T-cell (primary cell): ENCODE measurements around the gene EPAS1. TPM values are rescaled to one million over a fixed set of nuclear protein-coding genes. Genes with fewer than 3 reads are reported as not detected.
"Not testable (repeated sequence)": the region's sequence is repeated elsewhere in the genome, so short reads cannot be mapped to it uniquely, and the experiment has no call there.

ENCODE experiments used
- ATAC-seq, 4 experiments: fragments of 200-7000 bp in 3 of 4; fragments of 150-1000 bp in 1 of 4; cut with Tn5 transposase; replicated peaks in 1 of 4; 1 replicate in 3 of 4; 2 replicates in 1 of 4; pipeline ENCODE4 v1.10.0; 2021; ENCODE audit warnings: moderate library complexity in 3 of 4, mild to moderate bottlenecking in 2 of 4, moderate number of reproducible peaks in 1 of 4
- CTCF ChIA-PET, 2 donors: fragments of 300-600 bp; sonication (Branson Sonifier 250); formaldehyde crosslinking; loops; one replicate each; lab custom pipeline; 2022; ENCODE audit warnings: antibody characterized with exemption in 2 of 2; lab: Charles Lee
- POLR2A ChIA-PET, 2 donors: fragments of 300-600 bp; sonication (Branson Sonifier 250); formaldehyde crosslinking; loops; one replicate each; lab custom pipeline; 2022; ENCODE audit warnings: antibody characterized with exemption in 2 of 2; lab: Charles Lee
- DNase-seq, 35 experiments: peaks; one replicate each; pipeline versions ENCODE4 v3.0.0 to v3.0.0-alpha.2; 2013 to 2023
- H3K27ac ChIP-seq: one replicate; pipeline ENCODE4 v1.5.1; 2013; ENCODE audit warnings: low read length
- H3K27me3 ChIP-seq, 2 experiments: replicated peaks in 1 of 2; 1 replicate in 1 of 2; 2 replicates in 1 of 2; pipeline versions ENCODE4 v1.6.1 to v1.7.0; 2013; ENCODE audit warnings: low read length in 1 of 2, mixed read lengths in 1 of 2; ENCODE audit not compliant: control insufficient read depth in 2 of 2, insufficient read depth in 2 of 2; ENCODE audit errors: extremely low read depth in 1 of 2
- H3K36me3 ChIP-seq, 2 donors: 1 replicate in 1 of 2; 2 replicates in 1 of 2; pipeline versions ENCODE4 v1.6.1 to v1.7.0; 2013; ENCODE audit warnings: low read length in 1 of 2; ENCODE audit not compliant: control insufficient read depth in 2 of 2, insufficient read depth in 1 of 2; ENCODE audit errors: extremely low read depth in 1 of 2
- H3K4me1 ChIP-seq, 2 experiments: 1 replicate in 1 of 2; 2 replicates in 1 of 2; pipeline versions ENCODE4 v1.6.1 to v1.7.0; 2013; ENCODE audit warnings: low read length in 2 of 2, mixed read lengths in 1 of 2; ENCODE audit not compliant: insufficient read depth in 2 of 2, control insufficient read depth in 1 of 2; ENCODE audit errors: extremely low read depth in 1 of 2
- H3K4me3 ChIP-seq, 2 donors: 1 replicate in 1 of 2; 2 replicates in 1 of 2; pipeline versions ENCODE4 v1.5.1 to v1.7.0; 2013; ENCODE audit warnings: mild to moderate bottlenecking in 2 of 2, low read length in 1 of 2, moderate library complexity in 1 of 2; ENCODE audit not compliant: control insufficient read depth in 1 of 2; ENCODE audit errors: extremely low read depth in 1 of 2
- H3K9me3 ChIP-seq: 2 replicates; pipeline ENCODE4 v1.7.0; 2013
- H3K27ac Mint-ChIP-seq, 2 donors: one replicate each; pipeline ENCODE4 v1.8.0; 2020 to 2021; ENCODE audit warnings: mild to moderate bottlenecking in 2 of 2, mixed read lengths in 2 of 2
- H3K27me3 Mint-ChIP-seq, 2 donors: one replicate each; pipeline ENCODE4 v1.8.0; 2021 to 2022; ENCODE audit warnings: mixed read lengths in 2 of 2
- H3K36me3 Mint-ChIP-seq: one replicate; pipeline ENCODE4 v1.8.0; 2021; ENCODE audit warnings: mixed read lengths
- H3K4me1 Mint-ChIP-seq, 3 donors: one replicate each; pipeline ENCODE4 v1.8.0; 2020 to 2022; ENCODE audit warnings: mixed read lengths in 3 of 3, mild to moderate bottlenecking in 1 of 3
- H3K4me3 Mint-ChIP-seq, 3 donors: one replicate each; pipeline ENCODE4 v1.8.0; 2020 to 2022; ENCODE audit warnings: mild to moderate bottlenecking in 3 of 3, mixed read lengths in 3 of 3, moderate library complexity in 3 of 3
- H3K9me3 Mint-ChIP-seq, 3 donors: one replicate each; pipeline ENCODE4 v1.8.0; 2020 to 2022; ENCODE audit warnings: mixed read lengths in 3 of 3
- WGBS: methylation state at CpG from one replicate; pipeline ENCODE4 v1.1.5; 2013; ENCODE audit warnings: missing lambda C conversion rate; ENCODE audit not compliant: insufficient coverage; 5-methylcytosine and 5-hydroxymethylcytosine counted together
- total RNA-seq, 35 experiments: library from RNA in 6 of 35; stranded (reverse) in 6 of 35; fragments of 120-200 nt in 1 of 35; gene quantifications; one replicate each; pipeline versions ENCODE4 v1.2.1 to v1.2.4 and lab custom pipeline; 2013 to 2026

The EPAS1 gene
- total RNA-seq, 5 donors from 2014 or later (not counting 1 experiment from before 2014, with no cell fraction given) = 1.0 to 4.0 (median 3.0) TPM

DNA sequence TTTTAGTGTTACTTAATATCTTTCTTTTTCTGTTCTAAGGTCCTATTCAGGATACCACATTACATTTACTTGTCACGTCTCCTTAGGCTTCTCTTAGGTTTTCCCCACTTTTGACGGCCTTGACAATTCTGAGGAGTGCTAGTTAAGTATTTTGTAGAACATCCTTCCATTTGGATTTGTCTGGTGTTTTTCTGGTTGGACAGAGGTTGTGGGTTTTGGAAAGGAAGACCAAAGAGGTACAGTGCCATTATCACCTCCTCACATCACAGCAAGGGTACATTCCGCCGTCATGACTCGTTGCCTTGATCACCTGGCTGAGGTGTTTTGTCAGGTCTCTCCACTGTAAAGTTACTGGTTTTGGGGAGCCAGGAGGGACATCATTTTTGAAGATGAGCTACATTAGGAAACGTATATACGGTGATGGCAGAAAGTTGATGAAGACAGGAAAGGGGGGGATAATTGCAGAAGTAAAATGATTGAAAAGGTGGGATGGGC is 93.7 kb downstream of the EPAS1 start:
- DNase-seq (no peak), ATAC-seq (no peak)
- no peak overlapping the region for H3K27ac Mint-ChIP-seq
- H3K36me3 Mint-ChIP-seq = no peaks in the 10 kb centered on the region
- H3K4me3 ChIP-seq = no peak overlapping the region
- CTCF ChIA-PET = no interaction called here
- H3K9me3 Mint-ChIP-seq = no peaks in the 10 kb centered on the region
- POLR2A ChIA-PET = no interaction called here
- H3K4me3 Mint-ChIP-seq = no peak overlapping the region
- no peaks in the 10 kb centered on the region for H3K36me3 ChIP-seq
- peaks cover 0 to 16% of the 10 kb centered on the region in 2 experiments for H3K27me3 ChIP-seq
- no peaks in the 10 kb centered on the region for H3K9me3 ChIP-seq
- no peaks in the 10 kb centered on the region for H3K4me1 ChIP-seq
- H3K4me1 Mint-ChIP-seq = no peaks in the 10 kb centered on the region
- WGBS = 93% methylated on average over 3 of the region's 7 CpGs
- peaks cover 6 to 12% of the 10 kb centered on the region in 2 donors for H3K27me3 Mint-ChIP-seq
- H3K27ac ChIP-seq = no peak overlapping the region

DNA sequence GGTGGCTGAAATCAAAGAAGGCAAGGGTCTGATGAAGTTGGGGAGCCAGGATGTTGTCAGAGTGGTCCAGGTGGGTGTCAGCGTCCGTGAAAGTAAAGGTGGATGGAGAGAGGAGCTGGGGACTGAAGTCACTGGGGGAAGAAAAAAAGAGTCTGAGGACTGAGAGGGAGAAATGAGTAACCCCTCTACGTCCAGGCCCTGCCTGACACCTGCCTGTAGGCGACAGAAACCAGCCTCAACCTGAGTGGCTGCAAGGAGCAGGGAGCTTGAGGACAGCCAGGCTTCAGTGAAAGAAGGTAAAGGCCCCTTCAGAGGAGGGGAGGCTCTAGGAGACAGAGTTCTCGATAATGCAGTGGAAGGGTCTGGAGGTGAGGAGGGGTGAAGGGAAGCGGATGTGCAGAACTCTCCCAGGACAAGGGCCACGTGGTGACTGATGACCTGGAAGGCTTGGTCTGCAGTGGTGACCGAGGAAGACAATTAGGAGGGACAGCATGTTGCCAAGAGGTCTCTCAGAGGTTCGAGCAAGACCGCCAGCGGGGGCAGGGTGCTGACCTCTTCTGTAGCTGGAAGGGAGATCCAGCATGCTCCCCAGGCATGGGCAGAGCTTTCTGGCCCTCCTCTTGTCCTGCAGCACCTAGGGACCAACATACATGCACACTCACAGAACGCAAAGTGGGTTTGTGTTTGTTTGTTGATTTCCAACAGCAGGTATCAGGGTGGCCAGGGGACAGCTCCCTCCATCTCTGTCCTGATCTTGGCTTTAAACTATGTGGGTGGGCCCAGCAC is 95.5 kb downstream of the EPAS1 start:
- CTCF ChIA-PET = no interaction called here
- no peaks in the 10 kb centered on the region for H3K4me1 Mint-ChIP-seq
- POLR2A ChIA-PET = no interaction called here

DNA sequence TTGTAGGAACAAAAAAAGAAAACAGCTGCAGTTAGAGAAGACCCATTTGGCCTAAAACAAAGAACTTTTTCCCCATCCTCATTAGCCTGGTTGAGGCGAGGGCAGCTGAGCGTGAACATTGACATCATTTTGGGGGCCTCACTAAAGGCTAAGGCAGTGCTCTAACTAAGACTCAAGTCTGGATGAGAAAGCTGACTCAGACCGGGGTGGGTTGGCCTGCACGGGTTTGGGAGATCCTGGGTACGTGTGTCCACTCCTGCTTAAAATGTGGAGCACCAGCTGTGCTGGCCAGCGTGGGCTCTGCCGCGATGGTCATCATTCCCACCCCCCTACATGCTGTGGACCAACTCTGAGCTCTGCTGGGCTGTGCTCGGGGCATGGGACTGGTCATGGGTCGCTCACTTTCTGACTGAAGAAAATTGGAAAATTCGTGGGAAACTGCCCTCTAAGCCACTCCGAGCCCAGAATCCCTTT is 96.2 kb downstream of the EPAS1 start:
- peaks cover 0 to 20% of the 10 kb centered on the region in 2 experiments for H3K27me3 ChIP-seq
- no peak overlapping the region for H3K4me3 ChIP-seq
- H3K4me1 Mint-ChIP-seq = no peaks in the 10 kb centered on the region
- no peaks in the 10 kb centered on the region for H3K36me3 ChIP-seq
- no peak overlapping the region for H3K4me3 Mint-ChIP-seq
- CTCF ChIA-PET = no interaction called here
- H3K27ac ChIP-seq = no peak overlapping the region
- no peak overlapping the region for H3K27ac Mint-ChIP-seq
- 91% methylated on average over 9 of the region's 12 CpGs for WGBS
- POLR2A ChIA-PET = no interaction called here
- DNase-seq = no peak
- no peaks in the 10 kb centered on the region for H3K4me1 ChIP-seq
- H3K9me3 ChIP-seq = no peaks in the 10 kb centered on the region
- H3K27me3 Mint-ChIP-seq = peaks cover 6 to 16% of the 10 kb centered on the region in 2 donors
- no peak for ATAC-seq
- H3K36me3 Mint-ChIP-seq = no peaks in the 10 kb centered on the region
- no peaks in the 10 kb centered on the region for H3K9me3 Mint-ChIP-seq

More for the DNA sequence above, 95.5 kb downstream of the EPAS1 start:
- no peaks in the 10 kb centered on the region for H3K9me3 ChIP-seq
- H3K4me1 ChIP-seq = no peaks in the 10 kb centered on the region
- DNase-seq (no peak), ATAC-seq (no peak)
- H3K4me3 Mint-ChIP-seq = no peak overlapping the region
- peaks cover 0 to 23% of the 10 kb centered on the region in 2 experiments for H3K27me3 ChIP-seq
- 79% methylated on average over 10 of the region's 12 CpGs for WGBS
- no peak overlapping the region for H3K27ac ChIP-seq
- H3K36me3 Mint-ChIP-seq = no peaks in the 10 kb centered on the region
- H3K4me3 ChIP-seq = no peak overlapping the region
- no peak overlapping the region for H3K27ac Mint-ChIP-seq
- no peaks in the 10 kb centered on the region for H3K36me3 ChIP-seq
- peaks cover 6 to 16% of the 10 kb centered on the region in 2 donors for H3K27me3 Mint-ChIP-seq
- H3K9me3 Mint-ChIP-seq = no peaks in the 10 kb centered on the region

DNA sequence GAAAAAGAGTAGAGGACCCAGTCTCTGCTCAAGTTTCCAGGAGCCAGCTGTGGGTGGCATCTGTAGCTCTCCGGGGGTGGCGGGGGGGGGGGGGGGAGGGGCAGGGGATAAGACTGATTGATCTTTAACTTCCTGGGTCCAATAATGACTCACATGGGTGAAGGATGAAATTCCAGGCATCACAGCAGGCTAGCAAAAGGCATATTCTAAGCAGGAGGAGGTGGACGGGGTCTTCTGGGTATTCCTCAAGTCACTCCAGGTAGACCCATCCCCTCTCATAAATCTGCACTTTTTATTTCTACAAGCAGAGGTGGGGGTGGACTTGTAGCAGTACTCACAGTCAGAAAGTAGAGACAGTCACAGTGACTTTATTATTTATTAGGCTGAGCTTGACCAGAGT is 96.7 kb downstream of the EPAS1 start:
- Mint-ChIP-seq H3K4me1 (no peaks in the 10 kb centered on the region), H3K27ac (no peak overlapping the region), H3K36me3 (no peaks in the 10 kb centered on the region), H3K4me3 (no peak overlapping the region), H3K9me3 (no peaks in the 10 kb centered on the region), H3K27me3 (peaks cover 6 to 16% of the 10 kb centered on the region in 2 donors)
- H3K9me3 ChIP-seq = no peaks in the 10 kb centered on the region
- peaks cover 0 to 20% of the 10 kb centered on the region in 2 experiments for H3K27me3 ChIP-seq
- ChIA-PET POLR2A (no interaction called here), CTCF (no interaction called here)
- no peak overlapping the region for H3K27ac ChIP-seq
- no peak overlapping the region for H3K4me3 ChIP-seq
- no CpG with 5 or more reads among the region's 3 CpGs for WGBS
- H3K4me1 ChIP-seq = no peaks in the 10 kb centered on the region
- DNase-seq (no peak), ATAC-seq (no peak)
- H3K36me3 ChIP-seq = no peaks in the 10 kb centered on the region

DNA sequence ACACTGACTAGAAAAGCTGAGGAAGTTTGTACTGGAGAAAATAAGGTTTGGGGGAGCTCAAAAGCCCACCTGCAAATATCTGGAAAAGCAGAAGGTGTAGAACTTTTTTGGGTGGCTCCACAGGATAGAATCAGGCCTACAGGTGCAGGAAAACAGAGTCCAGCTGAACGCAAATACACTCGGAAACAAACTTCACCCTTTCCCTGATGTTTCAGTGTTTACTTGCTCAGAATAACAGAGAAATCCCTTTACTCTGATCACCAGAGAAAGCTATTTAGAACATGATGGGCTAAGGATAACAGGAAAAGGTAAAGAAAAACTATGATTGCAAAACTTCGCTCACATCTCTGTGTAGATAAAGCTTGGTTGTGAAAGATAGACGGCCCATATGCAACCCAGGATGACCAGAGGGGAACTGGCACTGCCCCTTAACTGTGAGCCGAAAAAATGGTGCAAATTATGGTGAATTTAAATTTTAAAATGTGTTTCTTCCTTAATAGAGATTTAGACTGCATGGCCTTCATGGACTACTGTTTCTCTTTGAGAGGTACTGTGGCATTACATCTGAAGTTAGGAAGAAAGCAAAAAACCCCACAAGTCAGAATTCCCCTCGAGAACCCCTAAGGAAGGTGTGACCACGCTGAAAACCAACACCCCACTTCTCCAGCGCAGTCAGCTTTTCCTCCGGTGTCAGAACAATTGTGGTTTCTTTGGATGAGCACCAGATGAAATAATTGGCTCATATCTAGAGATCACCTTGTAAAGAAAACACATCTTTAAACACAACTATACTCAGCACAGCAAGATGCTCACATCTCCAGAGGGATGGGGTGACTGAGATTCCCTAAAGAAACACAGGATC is 97.7 kb downstream of the EPAS1 start:
- WGBS = 85% methylated on average over 2 of the region's 9 CpGs
- H3K4me3 Mint-ChIP-seq = no peak overlapping the region

DNA sequence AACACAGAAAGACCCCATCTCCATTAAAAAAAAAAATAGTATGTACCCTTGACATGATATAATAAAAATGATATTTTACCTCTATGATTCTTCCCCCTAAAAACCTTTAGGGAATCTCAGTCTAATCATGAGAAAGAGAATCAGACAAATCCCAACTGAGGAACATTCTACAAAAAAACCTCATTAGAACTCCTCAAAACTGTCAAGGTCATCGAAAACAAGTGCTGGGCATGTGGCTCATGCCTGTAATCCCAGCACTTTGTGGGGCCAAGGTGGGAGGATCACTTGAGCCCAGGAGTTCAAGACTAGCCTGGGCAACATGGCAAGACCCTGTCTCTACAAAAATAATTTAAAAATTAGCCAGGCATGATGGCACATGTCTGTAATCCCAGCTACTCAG is 98.5 kb downstream of the EPAS1 start:
- POLR2A ChIA-PET, H3K36me3 Mint-ChIP-seq: not testable (repeated sequence)

More for the DNA sequence above, 97.7 kb downstream of the EPAS1 start:
- ChIA-PET POLR2A (no interaction called here), CTCF (no interaction called here)
- Mint-ChIP-seq H3K9me3 (no peaks in the 10 kb centered on the region), H3K4me1 (no peaks in the 10 kb centered on the region), H3K27ac (no peak overlapping the region), H3K27me3 (peaks cover 3 to 11% of the 10 kb centered on the region in 2 donors), H3K36me3 (no peaks in the 10 kb centered on the region)
- Histone ChIP-seq H3K27ac (no peak overlapping the region), H3K27me3 (peaks cover 0 to 20% of the 10 kb centered on the region in 2 experiments), H3K4me1 (no peaks in the 10 kb centered on the region), H3K4me3 (no peak overlapping the region), H3K9me3 (no peaks in the 10 kb centered on the region), H3K36me3 (no peaks in the 10 kb centered on the region)
- DNase-seq = no peak
- ATAC-seq = no peak

More for the DNA sequence above, 98.5 kb downstream of the EPAS1 start:
- H3K9me3 Mint-ChIP-seq, H3K36me3 ChIP-seq, H3K27ac Mint-ChIP-seq, H3K4me3 ChIP-seq, H3K27ac ChIP-seq, H3K4me1 ChIP-seq, DNase-seq, H3K4me1 Mint-ChIP-seq, H3K4me3 Mint-ChIP-seq, H3K9me3 ChIP-seq, CTCF ChIA-PET, ATAC-seq: not testable (repeated sequence)
- H3K27me3 Mint-ChIP-seq = peaks cover 3 to 11% of the 10 kb centered on the region in 2 donors
- 78% methylated on average over 1 of the region's 1 CpG for WGBS
- peaks cover 0 to 20% of the 10 kb centered on the region in 2 experiments for H3K27me3 ChIP-seq
